Measurements from ENCODE around the gene UBA5.

The UBA5 gene

DNA sequence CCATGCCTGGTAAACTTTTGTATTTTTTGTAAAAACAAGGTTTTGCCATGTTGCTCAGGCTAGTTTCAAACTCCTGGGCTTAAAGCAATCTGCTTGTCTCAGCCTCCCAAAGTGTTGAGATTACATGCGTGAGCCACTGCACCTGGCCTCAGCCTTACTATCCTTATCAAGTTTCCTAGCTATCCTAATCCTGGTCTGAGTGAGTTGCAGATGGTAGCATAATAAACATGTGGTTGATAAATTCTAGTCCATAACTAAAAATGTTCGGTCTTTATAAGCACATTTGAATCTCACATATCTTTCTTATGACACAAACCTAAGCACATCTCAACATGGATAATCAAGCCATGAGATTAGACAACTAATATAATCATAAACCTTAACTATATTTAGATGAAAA, 43.6 kb downstream of the UBA5 start:
- no peaks in the 10 kb centered on the region for H3K27me3 ChIP-seq (ENCODE audit: insufficient read depth, low read length)
- peaks cover 57% of the 10 kb centered on the region for H3K36me3 ChIP-seq (ENCODE audit: insufficient read depth, low read length)
- H3K9me3 ChIP-seq (ENCODE audit: low read length), result no peaks in the 10 kb centered on the region
- H3K4me1 ChIP-seq (ENCODE audit: insufficient read depth, low read length), result no peaks in the 10 kb centered on the region
- H3K4me3 ChIP-seq (ENCODE audit: low read length), result no peak overlapping the region
- H2AFZ ChIP-seq (ENCODE audit: low read depth, low read length), result no peak overlapping the region

DNA sequence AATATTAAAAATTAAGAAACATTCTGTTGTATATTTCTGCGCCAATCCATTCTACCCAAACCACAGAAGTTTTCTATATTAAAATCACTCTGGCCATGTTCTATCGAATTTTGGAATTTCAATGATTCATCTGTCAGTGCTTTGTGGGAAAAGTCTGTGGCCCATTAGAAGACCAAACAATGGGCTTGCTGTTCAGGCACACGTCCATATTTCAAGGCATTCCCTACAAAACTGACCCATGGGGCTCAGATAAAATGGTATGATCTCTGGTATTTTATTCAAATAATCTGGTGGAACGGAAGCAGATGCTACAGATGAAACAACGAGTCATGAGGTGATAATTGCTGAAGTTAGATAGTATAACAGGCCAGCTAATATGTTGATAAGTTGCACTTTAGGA, 49.6 kb downstream of the UBA5 start:
- no peak overlapping the region for H3K4me3 ChIP-seq (ENCODE audit: low read length)

DNA sequence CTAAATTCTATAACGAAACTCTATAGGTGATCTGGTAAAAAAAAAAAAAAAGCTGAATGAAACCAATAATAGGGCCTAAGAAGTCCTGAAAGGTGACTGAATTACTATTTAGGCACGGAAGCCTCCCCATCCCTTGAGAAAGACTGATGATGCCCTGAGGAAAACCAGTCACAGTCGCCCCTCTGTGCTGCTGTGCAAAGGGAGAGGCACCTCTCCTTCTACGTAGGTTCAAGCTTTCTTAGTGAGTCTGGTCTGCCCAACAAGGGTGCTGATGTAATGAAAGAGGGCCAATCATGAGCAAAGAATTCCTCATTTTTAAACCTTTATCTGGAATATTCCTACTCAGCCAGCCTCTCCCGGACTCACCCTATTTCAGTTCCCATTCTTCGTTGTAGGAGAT, 50.2 kb downstream of the UBA5 start:
- no peaks in the 10 kb centered on the region for H3K4me1 ChIP-seq (ENCODE audit: insufficient read depth, low read length)
- no peak overlapping the region for H2AFZ ChIP-seq (ENCODE audit: low read depth, low read length)
- H3K27me3 ChIP-seq (ENCODE audit: insufficient read depth, low read length), result no peaks in the 10 kb centered on the region
- no peak overlapping the region for H3K4me3 ChIP-seq (ENCODE audit: low read length)
- no peaks in the 10 kb centered on the region for H3K9me3 ChIP-seq (ENCODE audit: low read length)
- H3K36me3 ChIP-seq (ENCODE audit: insufficient read depth, low read length), result peaks cover 45% of the 10 kb centered on the region

More for the DNA sequence above, 49.6 kb downstream of the UBA5 start:
- H3K36me3 ChIP-seq (ENCODE audit: insufficient read depth, low read length), result peaks cover 44% of the 10 kb centered on the region
- no peak overlapping the region for H2AFZ ChIP-seq (ENCODE audit: low read depth, low read length)
- H3K4me1 ChIP-seq (ENCODE audit: insufficient read depth, low read length), result no peaks in the 10 kb centered on the region
- H3K9me3 ChIP-seq (ENCODE audit: low read length), result no peaks in the 10 kb centered on the region
- no peaks in the 10 kb centered on the region for H3K27me3 ChIP-seq (ENCODE audit: insufficient read depth, low read length)

DNA sequence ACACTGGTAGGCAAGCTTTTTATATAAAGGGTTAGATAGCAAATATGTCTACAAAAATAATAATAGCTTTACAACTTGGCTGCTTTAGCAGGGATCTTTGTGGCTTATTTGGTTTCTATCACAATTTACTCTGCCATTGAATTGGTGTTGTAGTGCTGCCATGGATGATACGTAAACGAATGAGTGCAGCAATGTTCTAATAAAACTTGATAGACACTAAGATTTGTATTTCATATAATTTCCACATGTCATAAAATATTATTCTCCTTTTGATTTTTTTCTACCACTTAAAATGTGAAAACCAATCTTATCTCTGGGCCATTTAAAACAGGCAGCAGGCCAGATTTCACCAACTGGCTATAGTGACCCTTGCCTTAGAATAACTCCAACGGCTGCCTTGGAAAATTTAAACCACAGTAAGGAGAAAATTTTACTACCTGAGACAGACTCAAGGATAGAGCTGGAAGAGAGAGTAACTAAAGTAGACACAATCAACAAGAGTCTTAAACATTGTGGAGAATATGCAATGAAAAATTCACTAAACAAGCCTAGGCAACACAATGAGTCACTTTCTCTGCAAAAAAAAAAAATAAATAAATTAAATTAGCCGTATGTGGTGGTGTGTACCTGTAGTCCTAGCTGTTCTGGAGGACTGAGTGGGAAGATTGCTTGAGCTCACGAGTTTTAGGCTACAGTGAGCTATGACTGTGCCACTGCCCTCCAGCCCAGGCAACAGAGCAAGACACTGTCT, 54.0 kb downstream of the UBA5 start:
- H2AFZ ChIP-seq (ENCODE audit: low read depth, low read length), result no peak overlapping the region
- no peaks in the 10 kb centered on the region for H3K9me3 ChIP-seq (ENCODE audit: low read length)
- H3K27me3 ChIP-seq (ENCODE audit: insufficient read depth, low read length), result no peaks in the 10 kb centered on the region
- no peak overlapping the region for H3K4me3 ChIP-seq (ENCODE audit: low read length)
- H3K36me3 ChIP-seq (ENCODE audit: insufficient read depth, low read length), result peaks cover 47% of the 10 kb centered on the region
- no peaks in the 10 kb centered on the region for H3K4me1 ChIP-seq (ENCODE audit: insufficient read depth, low read length)

DNA sequence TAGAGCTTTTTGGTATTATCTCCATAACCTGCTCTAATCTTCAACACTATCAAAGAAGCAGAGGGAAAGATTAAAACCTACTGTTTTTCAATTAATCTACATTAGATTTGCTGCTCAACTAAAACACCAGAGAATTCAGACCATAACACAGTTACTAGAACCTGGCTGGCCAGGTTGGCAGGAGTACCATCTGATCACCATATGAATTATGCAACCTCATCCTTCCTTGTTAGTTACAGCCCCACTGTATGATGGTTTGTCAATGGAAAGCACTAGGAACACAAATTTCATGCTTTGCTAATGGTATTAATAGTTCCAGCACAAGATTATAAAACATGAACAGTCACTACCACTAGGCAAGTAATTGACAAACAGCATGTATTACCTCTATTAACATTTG, 56.2 kb downstream of the UBA5 start:
- no peaks in the 10 kb centered on the region for H3K27me3 ChIP-seq (ENCODE audit: insufficient read depth, low read length)
- no peaks in the 10 kb centered on the region for H3K9me3 ChIP-seq (ENCODE audit: low read length)
- H3K4me1 ChIP-seq (ENCODE audit: insufficient read depth, low read length), result peaks cover 11% of the 10 kb centered on the region
- no peak overlapping the region for H3K4me3 ChIP-seq (ENCODE audit: low read length)
- peaks cover 35% of the 10 kb centered on the region for H3K36me3 ChIP-seq (ENCODE audit: insufficient read depth, low read length)
- no peak overlapping the region for H2AFZ ChIP-seq (ENCODE audit: low read depth, low read length)

DNA sequence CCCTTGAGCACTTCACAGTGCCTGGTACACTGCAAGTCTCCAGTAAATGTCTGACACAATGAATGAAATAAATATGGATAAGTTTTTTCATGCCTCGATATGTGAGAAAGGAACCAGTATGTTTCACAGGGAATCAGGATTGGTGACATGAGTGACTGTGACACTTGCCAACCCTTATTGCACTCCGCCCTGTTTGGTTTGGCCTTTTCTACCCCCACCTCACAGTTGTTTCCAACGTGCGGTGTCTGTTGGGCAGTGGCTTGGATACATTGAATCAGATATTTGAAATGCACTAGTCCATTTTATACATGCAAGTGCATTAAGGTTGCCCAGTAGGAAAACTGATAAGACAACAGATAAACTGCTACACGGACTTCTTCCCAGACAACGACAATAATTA, 60.1 kb downstream of the UBA5 start:
- Histone ChIP-seq H3K27me3 (ENCODE audit: insufficient read depth, low read length) (no peaks in the 10 kb centered on the region), H3K9me3 (ENCODE audit: low read length) (no peaks in the 10 kb centered on the region), H3K4me3 (ENCODE audit: low read length) (no peak overlapping the region), H3K4me1 (ENCODE audit: insufficient read depth, low read length) (peaks cover 17% of the 10 kb centered on the region), H3K36me3 (ENCODE audit: insufficient read depth, low read length) (peaks cover 19% of the 10 kb centered on the region), H2AFZ (ENCODE audit: low read depth, low read length) (no peak overlapping the region)

DNA sequence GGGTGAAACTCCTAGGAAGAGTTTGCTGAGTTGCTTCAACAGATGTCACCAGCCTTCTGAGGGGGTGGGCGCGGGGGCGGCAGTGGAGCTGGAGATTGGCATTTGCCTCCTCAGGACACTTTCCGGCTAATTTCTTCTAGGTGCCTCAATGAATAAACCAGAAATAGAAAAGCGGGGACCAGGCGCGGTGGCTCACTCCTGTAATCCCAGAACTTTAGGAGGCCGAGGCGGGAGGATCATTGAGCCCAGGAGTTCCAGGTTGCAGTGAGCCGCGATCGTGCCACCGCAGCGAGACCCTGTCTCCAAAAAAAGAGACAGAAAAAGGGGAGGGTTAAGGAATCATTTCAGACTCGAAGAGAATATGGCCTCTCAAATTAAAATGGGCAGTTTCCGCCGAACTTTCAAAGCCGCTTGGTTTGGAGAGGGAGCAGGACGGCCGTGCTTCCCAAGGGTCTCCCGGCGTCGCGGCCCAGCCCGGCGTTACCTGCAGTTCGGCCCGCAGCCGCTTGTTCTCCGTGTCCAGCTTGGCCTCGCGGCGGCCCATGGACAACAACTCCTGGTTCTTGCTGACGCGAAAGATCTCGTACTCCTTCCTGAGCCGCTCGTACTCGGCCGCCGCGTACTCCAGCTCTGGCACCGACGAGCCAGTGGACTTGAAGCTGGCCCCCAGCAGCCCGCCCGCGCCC, 61.5 kb downstream of the UBA5 start:
- H3K4me3 ChIP-seq (ENCODE audit: low read length), result peak overlapping the region; percentile 80

DNA sequence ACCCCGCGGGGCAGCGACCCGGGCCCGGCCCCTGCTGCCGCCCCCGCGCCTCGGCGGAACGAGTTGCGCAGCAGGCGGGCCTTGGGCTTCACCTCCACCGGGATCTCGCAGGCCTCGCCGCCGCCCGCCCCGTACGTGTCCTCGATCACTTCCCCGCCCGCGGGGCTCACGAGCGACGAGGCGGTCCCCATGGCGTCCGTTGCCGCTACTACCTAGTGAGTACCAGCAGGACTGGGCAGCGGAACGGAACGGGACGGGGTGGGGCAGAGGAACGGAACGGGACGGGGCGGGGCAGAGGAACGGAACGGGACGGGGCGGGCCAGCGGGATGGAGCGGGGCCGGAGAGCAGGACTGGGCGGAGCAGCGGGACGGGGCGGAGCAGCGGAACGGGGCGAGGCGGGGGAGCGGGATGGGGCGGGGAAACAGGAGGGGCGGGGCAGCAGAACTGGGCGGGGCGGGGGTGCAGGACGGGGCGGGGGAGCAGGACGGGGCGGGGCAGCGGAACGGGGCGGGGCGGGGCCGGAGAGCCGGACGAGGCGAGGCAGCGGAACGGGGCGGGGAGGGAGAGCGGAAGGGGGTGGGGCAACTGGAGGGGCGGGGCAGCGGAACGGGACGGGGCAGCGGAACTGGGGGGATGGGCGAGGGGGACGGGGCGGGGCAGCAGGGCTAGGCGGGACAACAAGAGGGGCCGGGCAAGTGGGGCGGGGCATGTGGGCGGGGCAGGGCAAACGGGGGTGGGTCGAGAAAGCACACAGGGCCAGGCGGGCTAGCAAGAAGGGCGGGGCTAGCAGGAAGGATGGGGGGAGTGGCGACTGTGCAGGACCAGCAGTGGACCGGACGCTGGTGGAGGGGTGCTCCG, 62.3 kb downstream of the UBA5 start, which contains the start of gene NPHP3:
NPHP3 (minus strand) TSS at position 245 of the 859 bp plus-strand sequence; CDS start at position 191, 54 bp downstream.
- H3K4me3 ChIP-seq (ENCODE audit: low read length), result peak within 1 kb of the TSS; percentile 80
- H3K27me3 ChIP-seq (ENCODE audit: insufficient read depth, low read length), result no peaks in the 10 kb centered on the region
- peak within 1 kb of the TSS; percentile 95 for H2AFZ ChIP-seq (ENCODE audit: low read depth, low read length)
- no peaks in the 10 kb centered on the region for H3K9me3 ChIP-seq (ENCODE audit: low read length)
- peaks cover 11% of the 10 kb centered on the region for H3K36me3 ChIP-seq (ENCODE audit: insufficient read depth, low read length)
- H3K4me1 ChIP-seq (ENCODE audit: insufficient read depth, low read length), result peaks cover 17% of the 10 kb centered on the region

More for the DNA sequence above, 61.5 kb downstream of the UBA5 start:
- H3K4me1 ChIP-seq (ENCODE audit: insufficient read depth, low read length), result peaks cover 17% of the 10 kb centered on the region
- H3K27me3 ChIP-seq (ENCODE audit: insufficient read depth, low read length), result no peaks in the 10 kb centered on the region
- peaks cover 13% of the 10 kb centered on the region for H3K36me3 ChIP-seq (ENCODE audit: insufficient read depth, low read length)
- no peaks in the 10 kb centered on the region for H3K9me3 ChIP-seq (ENCODE audit: low read length)
- H2AFZ ChIP-seq (ENCODE audit: low read depth, low read length), result peak overlapping the region; percentile 95

DNA sequence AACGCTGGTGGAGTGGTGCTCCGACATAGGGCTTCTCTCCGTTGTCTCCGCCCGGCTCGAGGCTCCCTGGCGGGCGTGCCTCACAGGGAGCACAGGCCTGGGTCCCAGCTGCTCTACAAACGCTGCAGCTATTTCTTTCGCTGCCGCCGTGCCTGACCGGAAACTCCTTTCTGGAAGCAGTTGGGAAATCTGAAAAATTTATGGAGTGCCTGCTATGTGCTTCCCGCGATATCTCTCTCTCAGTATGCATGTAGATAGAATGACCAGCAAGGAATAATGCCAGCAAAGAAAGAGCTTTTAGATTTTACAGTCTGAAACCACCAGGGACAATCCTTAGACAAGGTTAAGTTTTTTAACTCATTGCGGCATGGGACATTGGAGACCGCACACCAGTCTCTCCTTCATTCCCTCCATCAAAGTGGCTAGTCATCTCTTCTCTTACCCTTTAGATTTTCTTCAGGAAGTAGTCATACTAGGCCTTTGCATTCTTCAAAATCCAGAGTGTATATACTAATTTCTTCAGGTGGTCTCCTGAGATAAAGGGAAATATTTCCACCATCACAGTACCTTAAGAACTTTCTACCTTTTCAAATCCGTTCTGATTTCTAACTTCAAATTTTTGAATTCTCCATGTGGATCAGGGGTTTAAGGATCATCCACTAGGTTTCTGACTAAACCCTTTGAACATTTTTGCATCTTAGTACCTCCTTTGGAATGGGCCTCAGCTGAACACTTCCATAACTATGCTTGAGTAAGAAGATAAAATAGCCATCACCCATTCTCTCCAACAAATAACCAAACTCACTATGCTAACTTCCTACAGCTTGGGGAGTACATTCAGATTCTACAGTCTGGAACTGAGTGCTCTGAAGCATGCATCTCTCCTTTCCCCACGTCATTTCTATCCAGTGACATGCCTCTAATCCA, 63.2 kb downstream of the UBA5 start:
- H3K4me1 ChIP-seq (ENCODE audit: insufficient read depth, low read length), result peaks cover 17% of the 10 kb centered on the region
- no peaks in the 10 kb centered on the region for H3K9me3 ChIP-seq (ENCODE audit: low read length)
- H3K4me3 ChIP-seq (ENCODE audit: low read length), result peak overlapping the region; percentile 66
- H3K36me3 ChIP-seq (ENCODE audit: insufficient read depth, low read length), result peaks cover 11% of the 10 kb centered on the region
- peak overlapping the region; percentile 94 for H2AFZ ChIP-seq (ENCODE audit: low read depth, low read length)
- H3K27me3 ChIP-seq (ENCODE audit: insufficient read depth, low read length), result no peaks in the 10 kb centered on the region

DNA sequence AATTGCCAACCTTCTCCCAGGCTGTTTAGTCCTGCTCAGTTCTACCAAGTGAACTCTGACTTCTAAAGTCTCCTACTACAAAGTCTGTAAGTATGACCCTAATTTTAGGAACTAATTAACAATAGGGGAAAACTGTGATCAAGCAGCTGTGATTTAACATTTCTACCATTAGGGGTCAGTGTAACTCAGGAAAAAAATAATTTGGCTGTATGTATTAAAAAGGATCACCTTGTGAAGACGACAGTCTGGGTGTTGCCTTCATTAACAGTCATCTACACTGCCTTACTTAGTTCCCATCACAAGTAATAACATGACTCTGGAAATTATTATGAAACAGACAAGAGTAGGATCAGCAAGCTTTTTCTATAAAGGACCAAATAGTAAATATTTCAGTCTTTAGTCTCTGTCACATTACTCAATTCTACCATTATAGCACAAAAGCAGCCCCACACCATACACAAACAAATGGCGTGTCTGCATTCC, 66.3 kb downstream of the UBA5 start:
- no peak overlapping the region for H3K4me3 ChIP-seq (ENCODE audit: low read length)
- no peak overlapping the region for H2AFZ ChIP-seq (ENCODE audit: low read depth, low read length)
- H3K4me1 ChIP-seq (ENCODE audit: insufficient read depth, low read length), result peaks cover 5% of the 10 kb centered on the region
- no peaks in the 10 kb centered on the region for H3K9me3 ChIP-seq (ENCODE audit: low read length)
- no peaks in the 10 kb centered on the region for H3K36me3 ChIP-seq (ENCODE audit: insufficient read depth, low read length)
- H3K27me3 ChIP-seq (ENCODE audit: insufficient read depth, low read length), result no peaks in the 10 kb centered on the region

Data from neuron (in vitro differentiated cells).